GM19099 (cell line): ENCODE data around the gene GIMAP8.

Experiments
- POLR2A ChIP-seq: IDR thresholded peaks from 3 replicates; pipeline ENCODE4 v1.6.1; 2011; ENCODE audit warnings: low read depth; ENCODE audit not compliant: insufficient read length; ENCODE audit errors: extremely low read depth

GIMAP8 gene

DNA sequence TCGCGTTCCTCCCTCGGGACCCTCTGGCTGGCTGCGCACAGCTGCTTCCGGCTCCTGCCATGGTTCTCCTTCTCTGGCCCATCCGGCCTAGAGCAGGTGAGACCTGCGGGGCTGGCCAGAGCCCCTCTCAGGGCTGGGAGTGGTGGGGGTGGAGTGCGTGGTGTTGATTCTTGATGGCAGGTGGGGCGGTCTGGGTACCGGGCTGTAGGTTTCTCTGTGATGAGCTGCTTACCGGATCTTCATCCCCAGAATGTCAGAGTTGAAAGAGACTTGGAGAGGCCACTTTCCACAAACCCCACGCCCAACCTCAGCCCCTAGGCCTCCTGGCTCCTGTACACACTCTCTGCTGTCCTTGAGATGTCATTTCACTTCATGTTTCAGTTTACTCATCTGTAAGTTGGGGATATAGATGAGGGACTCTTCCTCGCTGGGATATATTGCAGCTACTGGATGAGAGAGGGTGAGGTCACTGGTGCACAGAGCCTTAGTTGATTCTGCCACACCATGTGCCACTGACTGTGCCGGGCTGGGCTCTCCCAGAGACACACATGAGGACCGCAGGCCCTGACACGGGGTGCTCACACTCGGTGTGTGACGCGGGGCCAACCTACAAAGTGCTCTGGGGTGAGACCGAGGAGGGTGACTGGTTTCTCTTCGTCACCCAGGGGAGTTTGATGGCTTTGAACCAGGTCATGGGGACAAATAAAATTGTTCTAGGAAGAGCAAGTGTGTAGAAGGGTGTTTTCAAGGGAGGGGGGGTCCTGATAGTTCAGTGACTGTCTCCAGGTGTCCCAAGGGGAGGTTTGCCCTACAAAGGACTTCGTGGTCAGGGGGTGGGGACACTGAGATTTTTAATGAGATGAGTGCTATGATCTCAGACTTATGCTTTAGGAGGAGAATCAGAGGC is 41.8 kb upstream of the GIMAP8 start:
- TF ChIP-seq POLR2A: no peak

DNA sequence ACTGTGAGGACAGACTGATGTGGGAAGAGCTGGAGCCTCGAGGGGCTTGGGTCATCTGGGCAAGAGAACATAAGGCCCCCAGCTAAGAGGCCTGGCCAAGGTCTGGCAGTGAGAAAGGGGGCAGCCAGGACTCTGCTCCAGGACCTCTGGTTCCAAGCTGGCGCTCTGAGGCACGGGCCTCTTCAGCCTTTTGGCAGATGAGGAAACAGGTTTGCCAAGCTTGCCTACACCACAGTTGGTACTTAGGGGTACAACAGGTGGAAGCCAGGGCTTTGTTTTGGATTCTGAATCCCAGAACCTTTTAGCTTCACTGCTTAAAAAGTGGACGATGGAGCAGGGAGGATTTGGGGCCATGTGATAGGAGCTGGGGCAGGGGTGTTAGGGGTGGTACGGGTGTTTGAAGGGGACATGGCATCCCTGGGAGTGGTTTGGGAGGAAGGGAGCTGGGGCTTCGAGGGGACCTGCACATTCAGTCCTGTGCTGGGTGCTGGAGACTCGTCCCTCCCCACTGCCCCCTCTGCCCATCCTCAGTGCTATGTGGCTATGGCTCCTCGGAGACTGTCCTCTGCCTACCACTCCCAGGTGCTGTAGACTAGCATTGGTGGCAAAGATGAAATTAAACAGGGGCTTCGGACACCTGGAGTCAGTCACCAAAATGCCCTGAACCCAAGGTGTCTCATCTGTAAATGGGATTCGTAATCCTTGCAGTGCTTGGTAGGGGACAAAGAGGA is 41.0 kb upstream of the GIMAP8 start:
- no peak for TF ChIP-seq POLR2A

DNA sequence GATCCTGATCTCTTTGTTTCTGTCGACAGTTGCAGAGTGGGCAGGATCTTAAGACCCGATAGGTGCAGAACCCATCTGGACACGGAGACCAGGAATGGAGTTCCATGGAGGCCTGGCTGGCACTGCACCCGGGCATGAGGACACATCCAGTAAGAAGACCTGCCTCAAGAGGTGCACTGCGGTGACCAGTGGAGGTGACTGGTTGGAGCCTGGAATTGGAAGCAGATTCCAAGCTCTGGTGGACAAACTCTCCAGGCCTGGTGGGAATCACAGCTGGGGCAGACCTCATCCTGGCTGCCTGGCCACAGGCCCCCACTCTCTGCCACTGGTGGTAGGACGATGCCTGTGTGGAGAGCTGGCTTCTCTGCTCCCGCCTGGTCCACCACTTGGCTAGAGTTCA is 40.3 kb upstream of the GIMAP8 start:
- no peak for TF ChIP-seq POLR2A

DNA sequence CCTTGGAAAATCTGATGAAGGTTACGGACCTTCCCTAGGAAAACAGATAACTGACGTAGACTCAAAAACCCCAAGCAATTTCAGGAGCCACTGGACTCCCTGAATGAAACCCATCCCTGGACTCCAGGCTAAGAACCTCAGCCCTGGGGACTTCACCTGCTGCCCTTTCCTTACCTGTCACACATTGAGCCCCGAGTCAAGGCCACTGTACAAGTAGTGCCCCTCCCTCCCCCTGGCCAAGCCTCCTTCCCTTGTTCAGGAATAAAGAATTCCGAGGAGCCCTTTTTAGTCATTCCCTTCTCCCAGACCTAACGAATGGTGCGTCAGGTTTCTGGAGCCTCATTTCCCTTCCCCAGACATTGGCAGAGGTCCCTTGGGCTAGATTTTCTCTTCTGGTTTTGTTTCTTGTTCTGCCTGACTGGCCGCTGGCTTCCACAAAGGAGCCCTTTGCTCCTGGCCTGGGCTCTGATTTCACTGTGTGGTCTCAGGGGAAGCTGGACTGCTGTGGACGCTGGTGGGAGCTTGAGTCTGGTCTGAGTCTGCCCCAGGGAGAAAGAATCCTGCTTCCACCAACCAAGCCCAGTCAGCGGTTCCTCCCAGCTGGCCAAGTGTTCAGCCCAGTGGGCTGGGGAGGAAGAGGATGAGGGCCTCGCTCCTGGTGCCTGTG is 39.6 kb upstream of the GIMAP8 start:
- no peak for TF ChIP-seq POLR2A

DNA sequence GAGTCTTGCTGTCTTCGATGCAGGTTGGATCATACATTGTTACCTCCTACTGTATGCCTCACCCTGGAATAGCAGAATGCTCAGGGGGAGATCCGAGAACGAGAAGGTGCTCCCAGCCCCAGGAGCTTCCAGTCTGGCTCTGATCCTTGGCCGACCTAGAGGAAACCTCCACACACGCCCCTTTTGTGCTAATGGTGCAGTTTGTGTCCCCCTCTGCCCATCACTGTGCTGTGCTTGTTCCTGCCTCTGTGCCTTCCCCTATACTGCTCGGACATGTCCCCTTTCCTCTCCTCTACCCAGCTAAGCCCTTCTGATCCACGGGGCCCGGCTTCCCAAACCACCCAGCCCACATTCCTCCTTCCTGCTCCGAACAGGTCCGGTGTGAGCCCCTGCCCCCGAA is 38.8 kb upstream of the GIMAP8 start:
- TF ChIP-seq POLR2A: no peak

DNA sequence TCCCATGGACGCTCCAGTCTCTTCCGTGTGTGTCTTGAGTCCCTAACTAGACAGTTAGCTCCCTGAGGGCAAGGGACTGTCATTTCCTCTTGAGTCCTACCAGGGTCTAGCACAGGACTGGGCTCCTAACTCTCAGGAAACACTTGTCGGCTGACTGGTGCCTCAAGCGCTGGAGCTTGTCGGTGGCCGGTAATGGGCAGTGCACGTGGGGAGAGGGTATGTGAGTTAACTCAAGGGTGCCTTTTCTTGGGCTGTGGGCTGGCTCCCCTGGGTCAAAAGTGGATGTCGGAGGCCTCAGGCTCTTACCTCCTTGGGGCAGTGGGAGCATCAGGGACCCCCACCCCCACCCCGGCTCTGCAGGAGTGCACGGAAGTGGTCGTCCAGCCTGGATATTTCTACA is 38.4 kb upstream of the GIMAP8 start:
- TF ChIP-seq POLR2A: no peak

DNA sequence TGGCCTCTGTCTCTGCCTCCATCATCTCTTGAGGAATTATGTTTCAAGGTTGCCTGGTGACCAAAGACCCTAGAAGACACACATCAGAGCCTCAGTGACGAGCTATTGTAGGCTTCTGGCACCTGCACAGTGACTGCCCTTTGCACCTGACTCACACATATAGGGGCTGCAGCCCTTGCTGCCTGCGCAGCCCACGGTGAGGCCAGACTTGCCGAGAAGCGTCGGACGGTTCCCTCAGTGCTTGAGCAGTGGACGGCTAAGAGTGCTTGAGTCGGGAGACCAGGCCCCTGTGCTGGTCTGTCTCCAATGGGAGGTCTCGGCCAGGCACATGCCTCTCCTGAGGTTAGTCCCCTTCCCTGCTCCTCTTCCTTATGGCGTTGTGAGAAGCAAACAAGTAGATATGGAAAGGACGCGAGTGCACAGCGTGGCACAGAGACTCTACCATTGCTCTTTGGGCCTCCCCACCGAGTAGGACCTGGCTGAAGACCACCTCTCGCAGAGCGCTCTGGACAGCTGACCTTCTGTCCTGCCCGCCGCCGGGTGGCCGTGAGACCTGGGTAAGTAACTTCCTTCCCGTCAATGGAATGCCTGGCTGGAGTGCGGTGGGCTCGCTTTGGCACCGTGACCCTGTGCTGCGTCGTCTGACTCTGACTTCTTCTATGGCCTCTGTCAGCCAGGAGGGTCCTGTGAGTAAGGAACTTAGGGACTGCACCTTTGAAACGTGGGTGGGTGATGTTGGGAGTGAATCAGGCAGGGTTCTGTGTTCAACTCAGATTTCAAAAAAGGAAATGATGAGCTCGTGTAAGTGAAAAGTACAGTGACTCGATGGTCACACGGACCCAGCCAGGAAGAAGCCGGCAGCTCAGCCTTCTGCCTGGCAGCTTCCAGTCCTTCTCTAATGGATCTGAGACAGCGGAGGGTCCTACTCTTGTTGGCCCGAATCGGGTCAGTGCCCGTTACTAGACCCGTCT is 37.6 kb upstream of the GIMAP8 start:
- no peak for TF ChIP-seq POLR2A

DNA sequence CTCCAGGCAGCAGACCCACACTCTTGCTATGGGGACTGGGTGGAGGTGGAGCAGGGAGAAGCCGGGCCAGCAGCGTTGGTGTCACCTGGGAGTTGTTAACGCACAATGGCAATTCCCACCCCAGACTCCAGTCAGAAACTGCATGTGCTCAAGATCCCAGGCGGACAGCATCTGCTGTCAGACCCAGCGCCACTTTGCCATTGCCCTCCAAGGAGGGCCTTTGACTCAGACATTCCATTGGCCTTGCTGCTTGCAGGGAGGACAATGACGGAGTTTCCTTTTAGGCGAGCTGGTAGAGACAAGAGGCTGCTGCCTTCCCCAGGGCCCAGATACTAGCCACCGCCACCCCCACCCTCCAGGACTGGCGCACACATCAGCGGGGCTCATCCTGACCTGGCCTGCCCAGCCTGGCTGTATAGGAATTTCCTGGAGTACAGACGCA is 36.8 kb upstream of the GIMAP8 start:
- no peak for TF ChIP-seq POLR2A

DNA sequence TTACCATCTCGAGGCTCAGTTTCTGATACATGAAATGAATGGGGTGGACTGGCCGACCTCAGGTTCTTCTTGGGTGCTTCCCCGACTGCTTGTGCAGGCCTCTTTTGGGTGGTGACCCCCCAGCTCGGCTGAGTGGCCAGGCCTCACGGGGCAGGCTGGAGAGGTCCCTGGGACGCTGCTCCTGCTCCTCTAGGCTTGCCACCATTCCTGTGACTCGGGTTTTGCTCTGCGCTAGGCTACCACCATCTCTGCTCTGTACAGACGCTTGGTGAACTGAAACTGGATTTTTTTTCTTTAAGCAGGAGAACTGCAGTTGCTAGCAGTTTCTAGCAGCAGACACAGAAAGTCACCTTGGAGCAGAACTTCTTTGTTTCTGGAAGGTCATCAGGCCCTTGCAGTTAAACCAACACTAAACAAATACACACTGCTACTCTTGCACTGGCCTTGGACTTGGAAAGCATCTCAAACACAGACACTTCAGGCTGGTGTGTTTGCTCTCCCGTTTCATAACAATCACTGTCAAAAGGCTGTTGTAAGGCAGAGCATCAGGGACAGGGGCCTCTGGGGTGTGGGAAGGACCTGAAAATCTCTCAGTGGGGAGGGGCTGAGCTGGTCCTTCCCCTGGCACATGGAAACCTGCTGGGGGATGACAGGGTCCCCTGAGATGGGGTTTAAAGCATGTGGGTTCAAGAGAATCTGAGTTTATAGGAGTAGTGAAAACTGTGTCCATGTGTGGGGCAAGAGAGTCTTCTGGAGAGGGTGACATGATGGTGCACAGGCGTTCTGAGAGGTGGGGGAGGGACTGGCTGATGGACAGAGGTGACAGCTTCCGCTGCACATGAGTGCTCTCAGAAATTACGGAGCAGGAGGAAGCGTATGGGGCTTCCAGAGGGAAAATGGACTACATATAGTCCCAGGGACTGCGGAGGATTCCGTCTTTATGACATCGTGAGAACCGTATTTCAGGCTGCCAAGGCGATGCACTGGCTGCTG is 35.0 kb upstream of the GIMAP8 start:
- no peak for TF ChIP-seq POLR2A

DNA sequence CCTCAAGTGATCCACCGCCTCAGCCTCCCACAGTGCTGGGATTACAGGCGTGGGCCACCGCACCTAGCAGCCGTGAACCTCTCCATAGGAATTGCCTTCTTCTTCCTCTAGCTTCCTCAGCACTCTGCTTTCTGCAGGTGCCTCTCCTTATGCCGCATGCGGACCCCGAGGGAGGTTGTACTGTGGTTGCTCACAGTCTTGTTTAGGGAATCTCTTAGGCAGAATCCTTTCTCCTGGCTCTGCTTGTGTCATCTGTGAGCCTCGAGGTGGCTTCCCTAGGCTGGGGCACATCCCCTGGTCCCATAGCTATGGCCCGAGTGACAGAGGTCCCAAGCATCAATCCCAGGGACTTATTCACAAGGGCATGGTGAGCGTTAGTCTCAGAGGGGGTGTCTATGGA is 33.2 kb upstream of the GIMAP8 start:
- no peak for TF ChIP-seq POLR2A

DNA sequence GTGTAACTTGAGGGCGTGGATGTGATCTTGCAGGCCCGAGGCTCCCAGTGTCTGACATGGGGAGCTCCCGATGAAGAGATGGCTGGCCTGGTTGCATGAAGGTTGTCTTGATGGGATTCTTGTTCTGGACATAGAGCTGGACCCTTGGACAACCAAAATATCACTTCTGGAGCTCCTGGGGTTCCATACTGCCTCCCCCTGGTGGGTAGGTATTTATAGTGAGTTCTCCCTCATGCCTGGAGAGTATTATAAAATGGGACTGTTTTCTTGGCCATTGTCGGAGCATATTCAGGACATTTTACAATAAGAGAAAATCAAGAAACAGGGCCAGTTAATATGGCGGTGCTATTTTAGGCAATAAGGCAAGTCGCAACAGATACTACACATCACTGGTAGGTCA is 32.6 kb upstream of the GIMAP8 start:
- no peak for TF ChIP-seq POLR2A

DNA sequence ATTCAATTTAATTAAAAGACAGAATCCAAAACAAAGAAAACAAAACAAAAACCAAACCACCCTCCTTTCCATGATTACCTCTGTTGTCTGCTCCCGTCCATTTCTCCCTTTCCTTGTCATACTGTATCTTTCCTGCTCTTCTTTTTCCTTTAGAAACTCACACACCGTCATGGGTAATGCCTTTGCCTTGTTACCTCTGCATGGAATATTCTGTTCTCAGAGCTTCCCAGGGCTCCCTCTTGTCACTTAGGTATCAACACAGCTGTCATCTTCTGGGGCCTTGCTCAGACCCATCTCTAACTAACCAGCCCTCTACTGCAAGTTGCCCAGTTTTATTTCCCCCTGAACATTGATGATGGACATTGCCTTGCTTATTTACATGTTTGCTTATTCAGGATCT is 30.2 kb upstream of the GIMAP8 start:
- TF ChIP-seq POLR2A: no peak

DNA sequence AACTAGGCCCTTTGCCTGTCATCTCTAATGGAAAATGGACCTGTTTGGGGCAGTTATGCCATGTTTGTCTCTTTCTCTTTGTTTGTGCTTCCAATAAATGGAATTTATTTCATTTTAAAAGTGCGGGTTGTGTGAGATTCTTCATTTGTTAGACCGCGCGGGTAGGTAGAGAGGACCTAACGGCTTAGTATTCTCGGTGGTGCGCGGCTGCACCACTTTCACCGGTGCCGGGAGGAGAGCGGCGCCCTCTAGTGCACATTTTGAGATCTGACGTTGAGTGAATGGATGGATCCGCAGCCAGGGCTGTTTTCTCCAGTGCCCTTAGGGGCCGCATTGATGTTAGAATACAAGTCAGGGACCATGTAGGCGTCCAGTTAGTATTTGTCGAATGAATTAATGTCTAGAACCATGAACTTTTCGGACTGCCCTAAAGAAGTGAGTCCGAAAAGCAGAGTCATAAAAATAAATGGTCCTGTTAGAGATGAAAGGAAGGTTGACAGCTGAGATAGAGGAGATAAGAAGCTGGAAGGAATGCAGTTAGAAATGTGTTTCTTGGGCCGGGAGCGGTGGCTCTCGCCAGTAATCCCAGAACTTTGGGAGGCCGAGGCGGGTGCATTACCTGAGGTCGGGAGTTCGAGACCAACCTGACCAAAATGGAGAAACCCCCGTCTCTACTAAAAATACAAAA is 29.3 kb upstream of the GIMAP8 start:
- no peak for TF ChIP-seq POLR2A
